H54 (cell line): ENCODE measurements around the gene ZKSCAN5.
"Not testable (repeated sequence)": the region's sequence is repeated elsewhere in the genome, so short reads cannot be mapped to it uniquely, and the experiment has no call there.

Source experiments
- DNase-seq: peaks from one replicate; pipeline ENCODE4 v3.0.0; 2011; ENCODE audit warnings: low spot score, mixed read lengths; ENCODE audit not compliant: insufficient read length
- FAIRE-seq: peaks from 3 replicates; lab custom pipeline; 2011; peaks lifted over from hg19 to GRCh38; lab: Jason Lieb, UNC
- POLR2A ChIP-seq: IDR thresholded peaks from 2 replicates; pipeline ENCODE4 v1.6.1; 2011; ENCODE audit warnings: low read depth, mild to moderate bottlenecking, low read length

The ZKSCAN5 gene

GRCh38 chr7:99521399-99521798, 16.9 kb downstream of the ZKSCAN5 start:
- TF ChIP-seq POLR2A = no peak
- no peak for FAIRE-seq
- DNase-seq = no peak

- TF ChIP-seq POLR2A = no peak
- FAIRE-seq (no peak), DNase-seq (no peak)
Measured at GRCh38 chr7:99525713-99526440, 21.4 kb downstream of the ZKSCAN5 start.

- TF ChIP-seq POLR2A = no peak
- FAIRE-seq (no peak), DNase-seq (no peak)
Measured at GRCh38 chr7:99531354-99531765, 26.9 kb downstream of the ZKSCAN5 start.

- FAIRE-seq (no peak), DNase-seq (no peak)
- no peak for TF ChIP-seq POLR2A
Measured at GRCh38 chr7:99535667-99536066, 31.2 kb downstream of the ZKSCAN5 start.

- no peak for FAIRE-seq
- no peak for DNase-seq
- no peak for TF ChIP-seq POLR2A
Measured at GRCh38 chr7:99539213-99539811, 34.9 kb downstream of the ZKSCAN5 start.

- FAIRE-seq = no peak
- no peak for TF ChIP-seq POLR2A
- no peak for DNase-seq
Measured at GRCh38 chr7:99540542-99540941, 36.1 kb downstream of the ZKSCAN5 start.

GRCh38 chr7:99541212-99541611, 36.8 kb downstream of the ZKSCAN5 start:
- DNase-seq (no peak), FAIRE-seq (no peak)
- no peak for TF ChIP-seq POLR2A

- TF ChIP-seq POLR2A = no peak
- DNase-seq (no peak), FAIRE-seq (no peak)
Measured at GRCh38 chr7:99543081-99543671, 38.7 kb downstream of the ZKSCAN5 start.

- FAIRE-seq = no peak
Measured at GRCh38 chr7:99543916-99544315, 39.5 kb downstream of the ZKSCAN5 start.

GRCh38 chr7:99545308-99545707, 40.8 kb downstream of the ZKSCAN5 start:
- DNase-seq, FAIRE-seq: not testable (repeated sequence)

More at GRCh38 chr7:99543916-99544315, 39.5 kb downstream of the ZKSCAN5 start:
- no peak for DNase-seq
- TF ChIP-seq POLR2A = no peak

GRCh38 chr7:99549545-99549944, 45.1 kb downstream of the ZKSCAN5 start:
- DNase-seq, FAIRE-seq: not testable (repeated sequence)

- no peak for FAIRE-seq
- TF ChIP-seq POLR2A = no peak
Measured at GRCh38 chr7:99551334-99551733, 46.9 kb downstream of the ZKSCAN5 start.

GRCh38 chr7:99551767-99552463, 47.5 kb downstream of the ZKSCAN5 start, which contains the start of gene FAM200A:
TSS of gene FAM200A (minus strand) at chr7:99552114. CDS start at chr7:99548407, 3,707 bp downstream.
- FAIRE-seq = peak; percentile 53
- TF ChIP-seq POLR2A = peak; percentile 73
- DNase-seq = peak; percentile 89

More at GRCh38 chr7:99551334-99551733, 46.9 kb downstream of the ZKSCAN5 start:
- no peak for DNase-seq

GRCh38 chr7:99553039-99553438, 48.6 kb downstream of the ZKSCAN5 start:
- FAIRE-seq (no peak), DNase-seq (no peak)
- TF ChIP-seq POLR2A = no peak
